GM18520 (cell line): ENCODE measurements around the gene SLC1A6.
"Not testable (repeated sequence)": the region's sequence is repeated elsewhere in the genome, so short reads cannot be mapped to it uniquely, and the experiment has no call there.

Source experiments
- ATAC-seq: cut with Tn5 transposase; IDR thresholded peaks from one replicate; pipeline ENCODE4 v1.9.1; 2021; ENCODE audit not compliant: unreplicated experiment

Gene SLC1A6

GRCh38 chr19:14959263-14959662 lies 20.4 kb downstream of the SLC1A6 start:
- ATAC-seq = no peak

GRCh38 chr19:14957464-14957863 lies 22.2 kb downstream of the SLC1A6 start:
- no peak for ATAC-seq

- no peak for ATAC-seq
Measured at GRCh38 chr19:14954071-14954655, 25.5 kb downstream of the SLC1A6 start.

GRCh38 chr19:14952767-14953166 lies 26.9 kb downstream of the SLC1A6 start:
- no peak for ATAC-seq

GRCh38 chr19:14950421-14950820 lies 29.2 kb downstream of the SLC1A6 start:
- ATAC-seq = no peak

GRCh38 chr19:14949876-14950275 lies 29.8 kb downstream of the SLC1A6 start:
- ATAC-seq = no peak

GRCh38 chr19:14949413-14949812 lies 30.3 kb downstream of the SLC1A6 start:
- ATAC-seq = not testable (repeated sequence)

GRCh38 chr19:14944456-14944855 lies 35.2 kb downstream of the SLC1A6 start:
- ATAC-seq = no peak

- ATAC-seq = no peak
Measured at GRCh38 chr19:14943601-14944000, 36.1 kb downstream of the SLC1A6 start.

GRCh38 chr19:14941189-14941588 lies 38.5 kb downstream of the SLC1A6 start, which contains the start of gene OR7C2:
OR7C2 (plus strand) TSS chr19:14941489; CDS start chr19:14941489, 0 bp downstream.
- no peak for ATAC-seq

GRCh38 chr19:14940266-14940665 lies 39.4 kb downstream of the SLC1A6 start:
- ATAC-seq = no peak

GRCh38 chr19:14933506-14933905 lies 46.2 kb downstream of the SLC1A6 start:
- no peak for ATAC-seq

GRCh38 chr19:14916848-14917247 lies 62.8 kb downstream of the SLC1A6 start:
- ATAC-seq = no peak

- ATAC-seq = no peak
Measured at GRCh38 chr19:14915116-14915515, 64.5 kb downstream of the SLC1A6 start.

- ATAC-seq = no peak
Measured at GRCh38 chr19:14906711-14907110, 73.0 kb downstream of the SLC1A6 start.

- no peak for ATAC-seq
Measured at GRCh38 chr19:14901675-14902260, 77.9 kb downstream of the SLC1A6 start.
